OCI-LY7 (cell line): ENCODE measurements around the gene ATP2A2.

Source experiments
- EZH2phosphoT487 ChIP-seq: fragments of 200-600 bp; sonication (generic); IDR thresholded peaks from 2 replicates; pipeline ENCODE4 v1.6.1; 2018; ENCODE audit warnings: low read depth, borderline replicate concordance, mild to moderate bottlenecking, mixed run types, antibody characterized with exemption, low read length, moderate library complexity, mixed read lengths
- TF ChIP-seq, protein P1 (sequence below): fragments of 200-600 bp; sonication (generic); conservative IDR thresholded peaks from 2 replicates; pipeline ENCODE4 v1.5.1; 2014; ENCODE audit warnings: mild to moderate bottlenecking, antibody characterized with exemption, low read length, moderate library complexity, mixed read lengths

DNA sequence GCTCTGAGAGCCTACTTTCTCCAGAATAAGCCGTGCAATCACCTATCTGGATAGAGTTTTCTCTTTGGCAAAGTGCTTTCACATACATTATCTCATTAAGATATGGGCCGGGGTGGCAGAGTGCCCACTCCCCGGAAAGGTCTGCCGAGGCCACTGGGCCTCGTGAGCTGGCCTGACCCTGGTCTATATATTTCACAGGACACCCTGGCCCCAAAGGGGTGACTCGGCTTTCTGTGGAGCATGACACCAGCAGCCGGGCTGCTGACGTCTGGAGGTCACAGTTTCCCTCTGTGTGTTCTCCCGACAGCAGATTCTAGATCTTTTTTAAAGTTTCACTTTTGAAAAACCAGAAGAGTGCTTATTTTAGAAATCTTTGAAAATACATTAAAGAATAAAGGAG lies 27.9 kb upstream of the ATP2A2 start:
- TF ChIP-seq, protein P1, sequence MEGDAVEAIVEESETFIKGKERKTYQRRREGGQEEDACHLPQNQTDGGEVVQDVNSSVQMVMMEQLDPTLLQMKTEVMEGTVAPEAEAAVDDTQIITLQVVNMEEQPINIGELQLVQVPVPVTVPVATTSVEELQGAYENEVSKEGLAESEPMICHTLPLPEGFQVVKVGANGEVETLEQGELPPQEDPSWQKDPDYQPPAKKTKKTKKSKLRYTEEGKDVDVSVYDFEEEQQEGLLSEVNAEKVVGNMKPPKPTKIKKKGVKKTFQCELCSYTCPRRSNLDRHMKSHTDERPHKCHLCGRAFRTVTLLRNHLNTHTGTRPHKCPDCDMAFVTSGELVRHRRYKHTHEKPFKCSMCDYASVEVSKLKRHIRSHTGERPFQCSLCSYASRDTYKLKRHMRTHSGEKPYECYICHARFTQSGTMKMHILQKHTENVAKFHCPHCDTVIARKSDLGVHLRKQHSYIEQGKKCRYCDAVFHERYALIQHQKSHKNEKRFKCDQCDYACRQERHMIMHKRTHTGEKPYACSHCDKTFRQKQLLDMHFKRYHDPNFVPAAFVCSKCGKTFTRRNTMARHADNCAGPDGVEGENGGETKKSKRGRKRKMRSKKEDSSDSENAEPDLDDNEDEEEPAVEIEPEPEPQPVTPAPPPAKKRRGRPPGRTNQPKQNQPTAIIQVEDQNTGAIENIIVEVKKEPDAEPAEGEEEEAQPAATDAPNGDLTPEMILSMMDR = no peak
- TF ChIP-seq EZH2phosphoT487 = no peak
